ENCODE measurements around the gene USP16.
"Not testable (repeated sequence)": the region's sequence is repeated elsewhere in the genome, so short reads cannot be mapped to it uniquely, and the experiment has no call there.

USP16 gene

GRCh38 chr21:29024474-29025327 lies at the start of gene USP16:
Gene USP16 (plus strand): TSS chr21:29024668. CDS start chr21:29027914, 3,246 bp downstream.
- peak; percentile 96 for DNase-seq

GRCh38 chr21:28975397-28975796 lies 49.1 kb upstream of the USP16 start:
- no peak for DNase-seq

- no peak for DNase-seq
These were observed 45.4 kb upstream of the USP16 start for GRCh38 chr21:28979092-28979491.

GRCh38 chr21:28982637-28983036 lies 41.8 kb upstream of the USP16 start:
- no peak for DNase-seq

- no peak for DNase-seq
These were observed 37.8 kb upstream of the USP16 start for GRCh38 chr21:28986677-28987076.

- DNase-seq: not testable (repeated sequence)
These were observed 36.3 kb upstream of the USP16 start for GRCh38 chr21:28988146-28988545.

GRCh38 chr21:28991861-28992525 lies 32.5 kb upstream of the USP16 start:
- no peak for DNase-seq

GRCh38 chr21:28992526-28993292 lies 31.8 kb upstream of the USP16 start, which contains the start of gene LTN1:
Gene LTN1 (minus strand): TSS chr21:28992877. CDS start chr21:28992805, 72 bp downstream.
- peak; percentile 100 for DNase-seq

GRCh38 chr21:28993293-28993629 lies 31.2 kb upstream of the USP16 start:
- DNase-seq: no peak

- peak; percentile 97 for DNase-seq
These were observed 21.9 kb upstream of the USP16 start for GRCh38 chr21:29002442-29003144.

GRCh38 chr21:29005696-29006095 lies 18.8 kb upstream of the USP16 start:
- peak; percentile 62 for DNase-seq

GRCh38 chr21:29007135-29007534 lies 17.3 kb upstream of the USP16 start:
- DNase-seq: no peak

GRCh38 chr21:29007810-29008209 lies 16.7 kb upstream of the USP16 start:
- no peak for DNase-seq

GRCh38 chr21:29008367-29008766 lies 16.1 kb upstream of the USP16 start:
- DNase-seq: no peak

- not testable (repeated sequence) for DNase-seq
These were observed 13.2 kb upstream of the USP16 start for GRCh38 chr21:29011236-29011635.

- peak; percentile 87 for DNase-seq
These were observed 6.7 kb upstream of the USP16 start for GRCh38 chr21:29017639-29018237.

- no peak for DNase-seq
These were observed 5.9 kb upstream of the USP16 start for GRCh38 chr21:29018540-29018939.

- peak; percentile 8 for DNase-seq
These were observed 2.3 kb upstream of the USP16 start for GRCh38 chr21:29022166-29022565.

GRCh38 chr21:29025328-29025713 lies 853 bp downstream of the USP16 start:
- no peak for DNase-seq

GRCh38 chr21:29029524-29029923 lies 5.1 kb downstream of the USP16 start:
- DNase-seq: no peak

- DNase-seq: no peak
These were observed 6.4 kb downstream of the USP16 start for GRCh38 chr21:29030909-29031308.

- no peak for DNase-seq
These were observed 8.8 kb downstream of the USP16 start for GRCh38 chr21:29033301-29033700.
